Ascending aorta (tissue), 2 donors: ENCODE results near the gene KRTAP1-1. TPM values are rescaled to one million over a fixed set of nuclear protein-coding genes. Genes with fewer than 3 reads are reported as not detected.
"Not testable (repeated sequence)": the region's sequence is repeated elsewhere in the genome, so short reads cannot be mapped to it uniquely, and the experiment has no call there.

ENCODE experiments used
- DNase-seq, 2 donors: peaks; one replicate each; pipeline ENCODE4 v3.0.0-alpha.2; 2019; ENCODE audit warnings: low spot score in 2 of 2
- H3K27ac ChIP-seq, 2 donors: fragments of 200-600 bp; sonication (generic); one replicate each; pipeline ENCODE4 v1.5.1; 2016 to 2017; ENCODE audit warnings: mild to moderate bottlenecking in 1 of 2
- H3K27me3 ChIP-seq: fragments of 200-600 bp; sonication (generic); one replicate; pipeline ENCODE4 v1.5.1; 2017
- H3K36me3 ChIP-seq, 2 donors: fragments of 200-600 bp; sonication (generic); one replicate each; pipeline ENCODE4 v1.5.1; 2016
- H3K4me1 ChIP-seq, 2 donors: fragments of 200-600 bp; sonication (generic); one replicate each; pipeline ENCODE4 v1.5.1; 2016 to 2017; ENCODE audit warnings: mild to moderate bottlenecking in 1 of 2
- H3K4me3 ChIP-seq, 2 donors: fragments of 200-600 bp; sonication (generic); one replicate each; pipeline ENCODE4 v1.5.1; 2016 to 2017; ENCODE audit warnings: mild to moderate bottlenecking in 1 of 2
- H3K9me3 ChIP-seq, 2 donors: fragments of 200-600 bp; sonication (generic); one replicate each; pipeline ENCODE4 v1.5.1; 2016
- intact Hi-C: fragments of 100-400 bp; cut with DNase I; formaldehyde crosslinking; loops from one replicate; pipeline ENCODE4 v1.15.1; 2023
- total RNA-seq: library from RNA; depleted of rRNA; stranded (reverse); fragments of >200 nt; gene quantifications from one replicate; pipeline ENCODE4 v1.1.0, GENCODE V29; 2016
- TF ChIP-seq, protein P1 (sequence below), 3 experiments: fragments of 200-600 bp in 2 of 3; fragments of 450-650 bp in 1 of 3; sonication (generic) in 2 of 3; IDR thresholded peaks; one replicate each; pipeline ENCODE4 v1.5.1; 2016 to 2019; ENCODE audit warnings: antibody characterized with exemption in 3 of 3, mild to moderate bottlenecking in 1 of 3, moderate library complexity in 1 of 3

KRTAP1-1 gene
- total RNA-seq, 1 donor from 2014 or later: not detected

- intact Hi-C loops: no loop called here
- H3K9me3 ChIP-seq: no peaks in the 10 kb centered on the region
- no peak overlapping the region for H3K4me3 ChIP-seq
- H3K36me3 ChIP-seq: no peaks in the 10 kb centered on the region
- H3K27ac ChIP-seq: no peak overlapping the region
- no peaks in the 10 kb centered on the region for H3K27me3 ChIP-seq
- H3K4me1 ChIP-seq: peaks cover 9 to 10% of the 10 kb centered on the region in 2 donors
- no peak for DNase-seq
- TF ChIP-seq, protein P1, sequence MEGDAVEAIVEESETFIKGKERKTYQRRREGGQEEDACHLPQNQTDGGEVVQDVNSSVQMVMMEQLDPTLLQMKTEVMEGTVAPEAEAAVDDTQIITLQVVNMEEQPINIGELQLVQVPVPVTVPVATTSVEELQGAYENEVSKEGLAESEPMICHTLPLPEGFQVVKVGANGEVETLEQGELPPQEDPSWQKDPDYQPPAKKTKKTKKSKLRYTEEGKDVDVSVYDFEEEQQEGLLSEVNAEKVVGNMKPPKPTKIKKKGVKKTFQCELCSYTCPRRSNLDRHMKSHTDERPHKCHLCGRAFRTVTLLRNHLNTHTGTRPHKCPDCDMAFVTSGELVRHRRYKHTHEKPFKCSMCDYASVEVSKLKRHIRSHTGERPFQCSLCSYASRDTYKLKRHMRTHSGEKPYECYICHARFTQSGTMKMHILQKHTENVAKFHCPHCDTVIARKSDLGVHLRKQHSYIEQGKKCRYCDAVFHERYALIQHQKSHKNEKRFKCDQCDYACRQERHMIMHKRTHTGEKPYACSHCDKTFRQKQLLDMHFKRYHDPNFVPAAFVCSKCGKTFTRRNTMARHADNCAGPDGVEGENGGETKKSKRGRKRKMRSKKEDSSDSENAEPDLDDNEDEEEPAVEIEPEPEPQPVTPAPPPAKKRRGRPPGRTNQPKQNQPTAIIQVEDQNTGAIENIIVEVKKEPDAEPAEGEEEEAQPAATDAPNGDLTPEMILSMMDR (IDR thresholded peaks at IDR 0.05): no peak
Measured at GRCh38 chr17:41063449-41063848, 22.2 kb upstream of the KRTAP1-1 start.

GRCh38 chr17:41061964-41062363, 20.7 kb upstream of the KRTAP1-1 start:
- intact Hi-C loops: no loop called here
- H3K27ac ChIP-seq: peak overlapping the region; percentile 64 to 66

GRCh38 chr17:41060052-41060604, 18.9 kb upstream of the KRTAP1-1 start, which contains the start of gene KRTAP2-3:
TSS of gene KRTAP2-3 (minus strand) at chr17:41060114. CDS start at chr17:41060050, 64 bp downstream.
- H3K27me3 ChIP-seq: no peaks in the 10 kb centered on the region
- peaks cover 9 to 10% of the 10 kb centered on the region in 2 donors for H3K4me1 ChIP-seq
- no peak for DNase-seq
- H3K36me3 ChIP-seq: no peaks in the 10 kb centered on the region
- no peak within 1 kb of the TSS for H3K4me3 ChIP-seq
- intact Hi-C loops: no loop called here
- no peak within 1 kb of the TSS for H3K27ac ChIP-seq
- TF ChIP-seq, protein P1 (IDR thresholded peaks at IDR 0.05): no peak
- H3K9me3 ChIP-seq: no peaks in the 10 kb centered on the region

More at GRCh38 chr17:41061964-41062363, 20.7 kb upstream of the KRTAP1-1 start:
- Histone ChIP-seq H3K27me3 (no peaks in the 10 kb centered on the region), H3K4me1 (peaks cover 9 to 10% of the 10 kb centered on the region in 2 donors), H3K36me3 (no peaks in the 10 kb centered on the region), H3K4me3 (no peak overlapping the region), H3K9me3 (no peaks in the 10 kb centered on the region)
- no peak for DNase-seq
- TF ChIP-seq, protein P1 (IDR thresholded peaks at IDR 0.05): no peak

- DNase-seq, H3K27ac ChIP-seq, H3K36me3 ChIP-seq, H3K9me3 ChIP-seq, H3K27me3 ChIP-seq, H3K4me3 ChIP-seq, intact Hi-C loops, H3K4me1 ChIP-seq: not testable (repeated sequence)
Measured at GRCh38 chr17:41059276-41060051, 18.2 kb upstream of the KRTAP1-1 start.

- Histone ChIP-seq H3K27me3 (no peaks in the 10 kb centered on the region), H3K27ac (no peak overlapping the region), H3K9me3 (no peaks in the 10 kb centered on the region), H3K36me3 (no peaks in the 10 kb centered on the region), H3K4me3 (no peak overlapping the region), H3K4me1 (peaks cover 9 to 10% of the 10 kb centered on the region in 2 donors)
- TF ChIP-seq, protein P1 (IDR thresholded peaks at IDR 0.05): no peak
- DNase-seq: no peak
- intact Hi-C loops: no loop called here
Measured at GRCh38 chr17:41058741-41059140, 17.5 kb upstream of the KRTAP1-1 start.

- Histone ChIP-seq H3K4me1 (peaks cover 9 to 10% of the 10 kb centered on the region in 2 donors), H3K36me3 (no peaks in the 10 kb centered on the region), H3K27ac (no peak overlapping the region), H3K9me3 (peaks cover 0 to 3% of the 10 kb centered on the region in 2 donors), H3K4me3 (no peak overlapping the region), H3K27me3 (no peaks in the 10 kb centered on the region)
- intact Hi-C loops: no loop called here
- TF ChIP-seq, protein P1 (IDR thresholded peaks at IDR 0.05): no peak
- DNase-seq: no peak
Measured at GRCh38 chr17:41057547-41057946, 16.3 kb upstream of the KRTAP1-1 start.

GRCh38 chr17:41055130-41055529, 13.9 kb upstream of the KRTAP1-1 start, which contains the start of gene KRTAP2-2:
TSS of gene KRTAP2-2 (minus strand) at chr17:41055230. CDS start at chr17:41055211, 19 bp downstream.
- H3K4me1 ChIP-seq, H3K27me3 ChIP-seq, H3K36me3 ChIP-seq, H3K9me3 ChIP-seq, H3K27ac ChIP-seq, H3K4me3 ChIP-seq, intact Hi-C loops, DNase-seq: not testable (repeated sequence)

- intact Hi-C loops, H3K27me3 ChIP-seq, H3K4me1 ChIP-seq, H3K27ac ChIP-seq, H3K4me3 ChIP-seq, H3K9me3 ChIP-seq, H3K36me3 ChIP-seq, DNase-seq: not testable (repeated sequence)
Measured at GRCh38 chr17:41054556-41054955, 13.3 kb upstream of the KRTAP1-1 start.
